IMR-90 (cell line): ENCODE results near the gene KRTAP5-5. TPM values are rescaled to one million over a fixed set of nuclear protein-coding genes. Genes with fewer than 3 reads are reported as not detected.

Experiments
- ATAC-seq: fragments of 200-7000 bp; cut with Tn5 transposase; 2 replicates; pipeline ENCODE4 v1.9.1; 2020; ENCODE audit warnings: low read depth, mild to moderate bottlenecking, moderate library complexity
- BruUV-seq: library from RNA; stranded (reverse); fragments of 400-500 nt; replicated peaks from 2 replicates; lab custom pipeline; 2021; lab: Mats Ljungman, UMichigan
- CTCF ChIA-PET: fragments of 300-600 bp; formaldehyde crosslinking; extraction: SDS; loops from one replicate; lab custom pipeline; 2021; ENCODE audit warnings: antibody characterized with exemption; lab: Yijun Ruan, JAX
- POLR2A ChIA-PET: fragments of 300-600 bp; sonication (Branson Sonifier 250); formaldehyde crosslinking; loops from one replicate; lab custom pipeline; 2022; ENCODE audit warnings: antibody characterized with exemption; ENCODE audit not compliant: unreplicated experiment; lab: Charles Lee
- DNase-seq: peaks from one replicate; pipeline ENCODE4 v3.0.0; 2013
- H2AFZ ChIP-seq: replicated peaks from 2 replicates; pipeline ENCODE3; 2013; ENCODE audit warnings: low read length, mild to moderate bottlenecking; ENCODE audit not compliant: poor library complexity
- H2AK5ac ChIP-seq: 2 replicates; pipeline ENCODE4 v1.6.1; 2013; ENCODE audit warnings: low read depth, low read length, inconsistent platforms
- H2AK9ac ChIP-seq: replicated peaks from 2 replicates; pipeline ENCODE3; 2013; ENCODE audit warnings: mild to moderate bottlenecking, low read depth, low read length, moderate library complexity; ENCODE audit not compliant: poor library complexity
- H2BK120ac ChIP-seq: 2 replicates; pipeline ENCODE4 v1.6.1; 2013; ENCODE audit warnings: low read depth, low read length, inconsistent platforms
- H2BK15ac ChIP-seq: 3 replicates; pipeline ENCODE4 v1.6.1; 2013; ENCODE audit warnings: low read depth, low read length, inconsistent platforms
- H2BK20ac ChIP-seq: 2 replicates; pipeline ENCODE4 v1.6.1; 2013; ENCODE audit warnings: low read depth, mild to moderate bottlenecking, inconsistent platforms, low read length, moderate library complexity
- H2BK5ac ChIP-seq: 2 replicates; pipeline ENCODE4 v1.6.1; 2013; ENCODE audit warnings: mild to moderate bottlenecking, low read depth, low read length, inconsistent platforms; ENCODE audit not compliant: poor library complexity, severe bottlenecking
- H3K14ac ChIP-seq: replicated peaks from 2 replicates; pipeline ENCODE4 v1.6.1; 2013; ENCODE audit warnings: low read depth, low read length, inconsistent platforms
- H3K18ac ChIP-seq: 2 replicates; pipeline ENCODE4 v1.6.1; 2013; ENCODE audit warnings: low read depth, low read length, control low read depth
- H3K23ac ChIP-seq: 2 replicates; pipeline ENCODE4 v1.6.1; 2013; ENCODE audit warnings: low read depth, low read length, inconsistent platforms
- H3K27ac ChIP-seq: 2 replicates; pipeline ENCODE4 v1.5.1; 2013; ENCODE audit warnings: mild to moderate bottlenecking, control low read depth, low read length; ENCODE audit not compliant: insufficient read depth
- H3K27me3 ChIP-seq: 2 replicates; pipeline ENCODE4 v1.6.1; 2013; ENCODE audit warnings: low read length; ENCODE audit not compliant: control insufficient read depth, insufficient read depth
- H3K36me3 ChIP-seq: 2 replicates; pipeline ENCODE4 v1.6.1; 2013; ENCODE audit warnings: low read length, mixed read lengths; ENCODE audit not compliant: control insufficient read depth, insufficient read depth
- H3K4ac ChIP-seq: 2 replicates; pipeline ENCODE4 v1.6.1; 2013; ENCODE audit warnings: low read depth, low read length, inconsistent platforms
- H3K4me1 ChIP-seq: 2 replicates; pipeline ENCODE4 v1.6.1; 2013; ENCODE audit warnings: low read length, mixed read lengths; ENCODE audit not compliant: control insufficient read depth, insufficient read depth
- H3K4me2 ChIP-seq: 2 replicates; pipeline ENCODE4 v1.6.1; 2013; ENCODE audit warnings: low read depth, mild to moderate bottlenecking, control low read depth, low read length, moderate library complexity
- H3K4me3 ChIP-seq: 2 replicates; pipeline ENCODE4 v1.5.1; 2013; ENCODE audit warnings: low read depth, mild to moderate bottlenecking, control low read depth, low read length, moderate library complexity; ENCODE audit not compliant: insufficient read depth
- H3K56ac ChIP-seq: 2 replicates; pipeline ENCODE4 v1.6.1; 2013; ENCODE audit warnings: low read length, inconsistent platforms; ENCODE audit not compliant: insufficient read depth; ENCODE audit errors: extremely low read depth
- H3K79me1 ChIP-seq, 2 experiments: 2 replicates each; pipeline ENCODE4 v1.6.1; 2013; ENCODE audit warnings: low read length in 2 of 2, inconsistent platforms in 1 of 2, low read depth in 1 of 2
- H3K9ac ChIP-seq: 2 replicates; pipeline ENCODE4 v1.6.1; 2013; ENCODE audit warnings: low read depth, low read length, control low read depth
- H3K9me1 ChIP-seq: 2 replicates; pipeline ENCODE4 v1.6.1; 2013; ENCODE audit warnings: low read length, inconsistent platforms; ENCODE audit not compliant: insufficient read depth
- H3K9me3 ChIP-seq: 2 replicates; pipeline ENCODE4 v1.6.1; 2013; ENCODE audit warnings: low read length; ENCODE audit not compliant: control insufficient read depth, insufficient read depth
- H4K20me1 ChIP-seq: 2 replicates; pipeline ENCODE4 v1.6.1; 2013; ENCODE audit warnings: low read length, inconsistent platforms; ENCODE audit not compliant: insufficient read depth
- H4K5ac ChIP-seq: 2 replicates; pipeline ENCODE4 v1.6.1; 2013; ENCODE audit warnings: mild to moderate bottlenecking, low read depth, low read length, control low read depth
- H4K8ac ChIP-seq, 2 experiments: 2 replicates each; pipeline ENCODE4 v1.6.1; 2013; ENCODE audit warnings: low read depth in 2 of 2, low read length in 2 of 2, control low read depth in 1 of 2, inconsistent platforms in 1 of 2
- H4K91ac ChIP-seq: 2 replicates; pipeline ENCODE4 v1.6.1; 2013; ENCODE audit warnings: low read depth, low read length, inconsistent platforms; ENCODE audit not compliant: insufficient read depth
- BHLHE40 ChIP-seq: fragments of 150-350 bp; IDR thresholded peaks from 2 replicates; pipeline ENCODE4 v1.6.1; 2016; ENCODE audit warnings: mild to moderate bottlenecking, low read depth, low read length
- CEBPB ChIP-seq: IDR thresholded peaks from 2 replicates; pipeline ENCODE4 v1.6.1; 2012; ENCODE audit warnings: low read depth, low read length, improper control_type of control experiment
- CHD1 ChIP-seq: IDR thresholded peaks from 2 replicates; pipeline ENCODE4 v1.6.1; 2012; ENCODE audit warnings: low read depth, low read length, improper control_type of control experiment
- CTCF ChIP-seq: conservative IDR thresholded peaks from 2 replicates; pipeline ENCODE4 v1.5.1; 2012; ENCODE audit warnings: mild to moderate bottlenecking, low read depth, low read length, improper control_type of control experiment
- FOS ChIP-seq: fragments of 150-350 bp; IDR thresholded peaks from 2 replicates; pipeline ENCODE4 v1.6.1; 2016; ENCODE audit warnings: low read depth, low read length
- MAFK ChIP-seq: IDR thresholded peaks from 2 replicates; pipeline ENCODE4 v1.6.1; 2012; ENCODE audit warnings: low read depth, low read length, improper control_type of control experiment
- MAZ ChIP-seq: IDR thresholded peaks from 2 replicates; pipeline ENCODE4 v1.6.1; 2012; ENCODE audit warnings: low read depth, mild to moderate bottlenecking, low read length, improper control_type of control experiment, moderate library complexity, borderline replicate concordance
- MXI1 ChIP-seq: IDR thresholded peaks from 2 replicates; pipeline ENCODE4 v1.6.1; 2012; ENCODE audit warnings: low read depth, mild to moderate bottlenecking, low read length, moderate library complexity, borderline replicate concordance
- NFE2L2 ChIP-seq: fragments of 150-350 bp; IDR thresholded peaks from 2 replicates; pipeline ENCODE4 v1.6.1; 2016; ENCODE audit warnings: low read depth, mild to moderate bottlenecking, low read length
- RAD21 ChIP-seq: IDR thresholded peaks from 2 replicates; pipeline ENCODE4 v1.6.1; 2012; ENCODE audit warnings: low read length, improper control_type of control experiment
- RCOR1 ChIP-seq: IDR thresholded peaks from 2 replicates; pipeline ENCODE4 v1.6.1; 2012; ENCODE audit warnings: mild to moderate bottlenecking, low read length, improper control_type of control experiment; ENCODE audit not compliant: insufficient replicate concordance
- RFX5 ChIP-seq: IDR thresholded peaks from 2 replicates; pipeline ENCODE4 v1.8.0; 2012; ENCODE audit warnings: low read depth, mild to moderate bottlenecking, low read length, moderate library complexity
- SMC3 ChIP-seq: fragments of 150-350 bp; IDR thresholded peaks from 2 replicates; pipeline ENCODE4 v1.6.1; 2016; ENCODE audit warnings: low read depth, mild to moderate bottlenecking, antibody characterized with exemption, low read length, moderate library complexity
- USF2 ChIP-seq: fragments of 150-350 bp; IDR thresholded peaks from 2 replicates; pipeline ENCODE4 v1.6.1; 2017; ENCODE audit warnings: mild to moderate bottlenecking, antibody characterized with exemption, low read length, low read depth
- WGBS, 2 experiments: methylation state at CpG; one replicate each; pipeline versions ENCODE4 v1.1.5 to v1.1.7; 2013; ENCODE audit warnings: missing lambda C conversion rate in 2 of 2; ENCODE audit not compliant: insufficient read length in 1 of 2; ENCODE audit errors: extremely low coverage in 2 of 2; 5-methylcytosine and 5-hydroxymethylcytosine counted together
- dilution Hi-C: fragments of 300-500 bp; cut with HindIII; formaldehyde crosslinking; loops from one replicate; pipeline ENCODE4 v1.14.3; 2018; ENCODE audit warnings: low sequenced_read_pairs; ENCODE audit not compliant: unreplicated experiment
- in situ Hi-C: fragments of 300-500 bp; cut with MboI; formaldehyde crosslinking; loops from 3 replicates; pipeline ENCODE4 v1.14.3; 2019; ENCODE audit warnings: low sequenced_read_pairs, inconsistent platforms, mixed read lengths
- intact Hi-C: fragments of 100-400 bp; cut with micrococcal nuclease; formaldehyde crosslinking; loops from 2 replicates; pipeline ENCODE4 v1.10.0; 2022
- polyA plus RNA-seq, 3 experiments: library from polyadenylated mRNA; depleted of rRNA; stranded (reverse); fragments of >200 nt; gene quantifications; 2 replicates each; pipeline ENCODE4 v1.2.3, GENCODE V29; 2012; ENCODE audit warnings: low replicate concordance in 1 of 3
- total RNA-seq: library from RNA; depleted of rRNA; stranded (reverse); fragments of >200 nt; gene quantifications from 2 replicates; pipeline ENCODE4 v1.2.3, GENCODE V29; 2012

The KRTAP5-5 gene
- total and polyA plus RNA-seq, 2 of the 4 experiments (the other 2 are of a cell fraction), result not detected

- H2AK5ac ChIP-seq, result no peak overlapping the region
- WGBS, 2 experiments, result 100% methylated on average over 1 of the region's 5 CpGs; no CpG with 5 or more reads in 1 of the 2 experiments
- no peak overlapping the region for H3K14ac ChIP-seq
- no peak overlapping the region for H2BK20ac ChIP-seq
- no peak overlapping the region for H3K18ac ChIP-seq
- no peaks in the 10 kb centered on the region; the same call in 1 of the 2 replicates for H3K4me1 ChIP-seq
- no peak overlapping the region for H3K4me2 ChIP-seq
- H3K23ac ChIP-seq, result no peak overlapping the region
- H4K91ac ChIP-seq, result no peak overlapping the region
- no peak overlapping the region for H2AFZ ChIP-seq
- no peak for TF ChIP-seq MAFK
- TF ChIP-seq BHLHE40, result no peak
- TF ChIP-seq FOS, result no peak
- no peak for TF ChIP-seq NFE2L2
- no peak for TF ChIP-seq SMC3
- no peak for TF ChIP-seq RFX5
- TF ChIP-seq RAD21, result no peak
- no peak for TF ChIP-seq CHD1
- no peak for TF ChIP-seq CTCF
- no peak for TF ChIP-seq RCOR1
- TF ChIP-seq USF2, result no peak
- TF ChIP-seq MXI1, result no peak
- TF ChIP-seq CEBPB, result no peak
- no peak for TF ChIP-seq MAZ
- H3K36me3 ChIP-seq, result no peaks in the 10 kb centered on the region
- no peak overlapping the region for H4K5ac ChIP-seq
- POLR2A ChIA-PET, result no interaction called here
- H3K4me3 ChIP-seq, result no peak overlapping the region
- intact Hi-C loops, result loop anchor here (5.0 kb wide), 1 partner anchor 176 kb away; no protein-coding TSS in a partner anchor
- BruUV-seq, result no TSS peak
- no peak overlapping the region for H3K56ac ChIP-seq
- ATAC-seq (no peak), DNase-seq (no peak)
- in situ Hi-C loops, result no loop called here
- no peak overlapping the region for H2BK120ac ChIP-seq
- no peak overlapping the region for H3K9ac ChIP-seq
- no peaks in the 10 kb centered on the region for H4K20me1 ChIP-seq
- CTCF ChIA-PET, result interaction anchor here (1.4 kb wide), 1 partner anchor 11 kb away, joined by 3 read pairs; no protein-coding TSS in a partner anchor
- H3K79me1 ChIP-seq, result no peaks in the 10 kb centered on the region
- H2AK9ac ChIP-seq, result no peak overlapping the region
- dilution Hi-C loops, result no loop called here
- H2BK5ac ChIP-seq, result no peak overlapping the region
- no peaks in the 10 kb centered on the region for H3K9me1 ChIP-seq
- no peaks in the 10 kb centered on the region for H3K9me3 ChIP-seq
- no peak overlapping the region for H3K4ac ChIP-seq
- no peak overlapping the region for H4K8ac ChIP-seq
- no peak overlapping the region for H2BK15ac ChIP-seq
- H3K27ac ChIP-seq, result no peak overlapping the region
- H3K27me3 ChIP-seq, result peaks cover 44% of the 10 kb centered on the region
These were observed 21.3 kb downstream of the KRTAP5-5 start for GRCh38 chr11:1650918-1651262.
